Mucosa of descending colon (tissue), 3 donors: ENCODE data around the gene PI16. TPM values are rescaled to one million over a fixed set of nuclear protein-coding genes. Genes with fewer than 3 reads are reported as not detected.

Experiments
- ATAC-seq: fragments of 200-7000 bp; cut with Tn5 transposase; one replicate; pipeline ENCODE4 v1.9.1; 2020; ENCODE audit warnings: mild to moderate bottlenecking, moderate library complexity
- DNase-seq, 3 donors: peaks; one replicate each; pipeline ENCODE4 v3.0.0-alpha.2; 2020
- H3K36me3 ChIP-seq: fragments of 200-600 bp; one replicate; pipeline ENCODE4 v1.8.0; 2021; ENCODE audit warnings: low read depth, mild to moderate bottlenecking
- H3K4me1 ChIP-seq: fragments of 200-600 bp; one replicate; pipeline ENCODE4 v1.8.0; 2021; ENCODE audit warnings: low read depth, mild to moderate bottlenecking
- H3K4me3 ChIP-seq: fragments of 200-600 bp; one replicate; pipeline ENCODE4 v1.8.0; 2021; ENCODE audit warnings: mild to moderate bottlenecking
- H3K9me3 ChIP-seq: fragments of 200-600 bp; one replicate; pipeline ENCODE4 v1.8.0; 2021; ENCODE audit warnings: mild to moderate bottlenecking
- intact Hi-C, 2 donors: fragments of 100-400 bp; cut with DNase I in 1 of 2; cut with micrococcal nuclease in 1 of 2; formaldehyde crosslinking; loops; one replicate each; pipeline versions ENCODE4 v1.11.0 to v1.11.1; 2022; cut with DNase I, micrococcal nuclease
- total RNA-seq, 3 donors: library from RNA; stranded (reverse); fragmentation: NEBNext Ultra II Directional in 2 of 3; extraction: Animal tissue kit (Norgen Biotek cat#: 25700) in 2 of 3; gene quantifications; one replicate each; pipeline versions ENCODE4 v1.2.1 to v1.2.4, GENCODE V29; 2021 to 2023
- TF ChIP-seq, protein P1 (sequence below): fragments of 200-600 bp; IDR thresholded peaks from one replicate; pipeline ENCODE4 v1.8.0; 2022; ENCODE audit warnings: antibody characterized with exemption, mild to moderate bottlenecking
- donor health status: DM: no; HTN: no; CAD: no; lungs with moderate emphysema.
- donor health status: DM: no; HTN: no; CAD: no.
- donor health status: DM: no; HTN: yes; CAD: no.

PI16 gene
- total RNA-seq, 3 donors from 2014 or later, result 0.46 to 6.1 (median 3.9) TPM

DNA sequence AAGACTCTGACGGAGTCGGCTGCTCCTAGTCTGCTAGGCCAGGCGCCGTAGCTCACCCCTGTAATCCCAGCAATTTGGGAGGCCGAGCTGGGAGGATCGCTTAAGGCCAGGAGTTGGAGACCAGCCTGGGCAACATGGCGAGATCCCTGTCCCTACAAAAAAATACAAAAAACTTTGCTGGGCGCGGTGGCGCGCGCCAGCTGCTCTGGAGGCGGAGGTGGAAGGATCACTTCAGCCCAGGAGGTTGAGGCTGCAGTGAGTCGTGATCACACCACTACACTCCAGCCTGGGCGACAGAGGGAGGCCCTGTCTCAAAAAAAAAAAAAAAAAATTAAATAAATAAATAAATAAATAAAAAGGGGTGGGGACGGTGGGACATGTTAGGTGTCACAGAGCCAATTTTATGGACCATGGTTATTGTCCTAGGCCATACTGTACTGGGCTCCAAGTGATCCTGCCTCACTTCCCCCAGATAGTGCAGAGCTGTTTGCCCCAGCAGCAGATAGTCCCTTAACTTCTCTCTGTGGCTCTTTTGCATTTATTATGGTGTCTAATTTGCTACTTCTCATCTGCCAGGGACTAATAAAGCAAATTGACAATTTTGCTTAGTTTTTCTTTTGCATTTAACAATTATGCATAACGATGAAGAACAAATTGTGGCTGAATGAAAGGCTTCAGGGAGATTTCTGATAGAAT is 5.2 kb downstream of the PI16 start:
- DNase-seq, result no peak
- no peaks in the 10 kb centered on the region for H3K4me1 ChIP-seq
- intact Hi-C loops, result no loop called here
- ATAC-seq, result no peak
- TF ChIP-seq, protein P1, sequence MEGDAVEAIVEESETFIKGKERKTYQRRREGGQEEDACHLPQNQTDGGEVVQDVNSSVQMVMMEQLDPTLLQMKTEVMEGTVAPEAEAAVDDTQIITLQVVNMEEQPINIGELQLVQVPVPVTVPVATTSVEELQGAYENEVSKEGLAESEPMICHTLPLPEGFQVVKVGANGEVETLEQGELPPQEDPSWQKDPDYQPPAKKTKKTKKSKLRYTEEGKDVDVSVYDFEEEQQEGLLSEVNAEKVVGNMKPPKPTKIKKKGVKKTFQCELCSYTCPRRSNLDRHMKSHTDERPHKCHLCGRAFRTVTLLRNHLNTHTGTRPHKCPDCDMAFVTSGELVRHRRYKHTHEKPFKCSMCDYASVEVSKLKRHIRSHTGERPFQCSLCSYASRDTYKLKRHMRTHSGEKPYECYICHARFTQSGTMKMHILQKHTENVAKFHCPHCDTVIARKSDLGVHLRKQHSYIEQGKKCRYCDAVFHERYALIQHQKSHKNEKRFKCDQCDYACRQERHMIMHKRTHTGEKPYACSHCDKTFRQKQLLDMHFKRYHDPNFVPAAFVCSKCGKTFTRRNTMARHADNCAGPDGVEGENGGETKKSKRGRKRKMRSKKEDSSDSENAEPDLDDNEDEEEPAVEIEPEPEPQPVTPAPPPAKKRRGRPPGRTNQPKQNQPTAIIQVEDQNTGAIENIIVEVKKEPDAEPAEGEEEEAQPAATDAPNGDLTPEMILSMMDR, result no peak
- H3K4me3 ChIP-seq, result no peak overlapping the region
- no peaks in the 10 kb centered on the region for H3K9me3 ChIP-seq
- H3K36me3 ChIP-seq, result no peaks in the 10 kb centered on the region

DNA sequence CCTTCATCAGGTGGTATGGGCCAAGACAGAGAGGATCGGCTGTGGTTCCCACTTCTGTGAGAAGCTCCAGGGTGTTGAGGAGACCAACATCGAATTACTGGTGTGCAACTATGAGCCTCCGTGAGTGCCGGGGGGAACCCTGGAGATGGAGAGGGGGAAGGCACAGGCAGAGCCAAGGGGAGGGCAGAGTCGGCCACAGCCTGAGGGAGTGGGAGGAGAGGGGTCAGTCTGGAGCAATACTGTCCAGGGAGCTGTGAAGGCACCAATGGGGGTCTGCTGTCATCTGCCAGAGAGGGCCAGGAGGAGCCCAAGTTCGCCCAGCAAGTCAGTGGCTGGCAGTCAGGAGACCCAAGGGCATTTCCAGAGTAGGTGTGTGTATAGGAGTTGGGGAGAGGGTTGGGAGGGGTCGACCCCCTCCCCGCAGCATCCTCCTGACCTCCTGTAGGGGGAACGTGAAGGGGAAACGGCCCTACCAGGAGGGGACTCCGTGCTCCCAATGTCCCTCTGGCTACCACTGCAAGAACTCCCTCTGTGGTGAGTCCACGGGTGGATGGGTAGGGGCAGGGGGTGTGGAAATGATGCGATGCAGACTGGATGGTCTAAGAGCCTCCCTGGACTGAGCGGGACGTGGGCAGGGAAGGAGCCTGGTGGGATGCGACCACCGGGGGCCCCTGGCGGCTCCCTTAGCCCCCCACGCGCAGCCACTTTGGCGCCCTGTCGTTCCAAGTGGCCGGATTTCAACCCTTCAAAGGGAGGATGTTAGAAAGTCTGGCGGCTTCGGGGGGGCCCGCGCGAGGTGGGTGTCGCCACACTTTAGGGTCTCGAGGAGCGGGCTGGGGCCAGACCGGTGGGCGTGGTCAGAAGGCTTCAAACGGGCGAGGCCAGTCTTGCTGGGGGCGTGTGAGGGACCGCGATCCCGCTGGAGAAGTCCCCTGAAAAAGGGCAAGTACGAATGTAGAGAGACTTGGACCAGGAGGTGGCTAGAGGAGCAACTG is 7.2 kb downstream of the PI16 start:
- intact Hi-C loops, result no loop called here
- no peak for DNase-seq
- no peaks in the 10 kb centered on the region for H3K4me1 ChIP-seq

DNA sequence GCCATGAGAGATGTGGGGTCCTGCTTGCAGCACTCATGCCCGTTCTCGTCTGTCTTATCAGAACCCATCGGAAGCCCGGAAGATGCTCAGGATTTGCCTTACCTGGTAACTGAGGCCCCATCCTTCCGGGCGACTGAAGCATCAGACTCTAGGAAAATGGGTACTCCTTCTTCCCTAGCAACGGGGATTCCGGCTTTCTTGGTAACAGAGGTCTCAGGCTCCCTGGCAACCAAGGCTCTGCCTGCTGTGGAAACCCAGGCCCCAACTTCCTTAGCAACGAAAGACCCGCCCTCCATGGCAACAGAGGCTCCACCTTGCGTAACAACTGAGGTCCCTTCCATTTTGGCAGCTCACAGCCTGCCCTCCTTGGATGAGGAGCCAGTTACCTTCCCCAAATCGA is 8.3 kb downstream of the PI16 start:
- ATAC-seq, result peak; percentile 50
- H3K9me3 ChIP-seq, result no peaks in the 10 kb centered on the region

More for the DNA sequence above, 7.2 kb downstream of the PI16 start:
- Histone ChIP-seq H3K9me3 (no peaks in the 10 kb centered on the region), H3K36me3 (no peaks in the 10 kb centered on the region), H3K4me3 (no peak overlapping the region)
- no peak for ATAC-seq
- TF ChIP-seq, protein P1, result no peak

DNA sequence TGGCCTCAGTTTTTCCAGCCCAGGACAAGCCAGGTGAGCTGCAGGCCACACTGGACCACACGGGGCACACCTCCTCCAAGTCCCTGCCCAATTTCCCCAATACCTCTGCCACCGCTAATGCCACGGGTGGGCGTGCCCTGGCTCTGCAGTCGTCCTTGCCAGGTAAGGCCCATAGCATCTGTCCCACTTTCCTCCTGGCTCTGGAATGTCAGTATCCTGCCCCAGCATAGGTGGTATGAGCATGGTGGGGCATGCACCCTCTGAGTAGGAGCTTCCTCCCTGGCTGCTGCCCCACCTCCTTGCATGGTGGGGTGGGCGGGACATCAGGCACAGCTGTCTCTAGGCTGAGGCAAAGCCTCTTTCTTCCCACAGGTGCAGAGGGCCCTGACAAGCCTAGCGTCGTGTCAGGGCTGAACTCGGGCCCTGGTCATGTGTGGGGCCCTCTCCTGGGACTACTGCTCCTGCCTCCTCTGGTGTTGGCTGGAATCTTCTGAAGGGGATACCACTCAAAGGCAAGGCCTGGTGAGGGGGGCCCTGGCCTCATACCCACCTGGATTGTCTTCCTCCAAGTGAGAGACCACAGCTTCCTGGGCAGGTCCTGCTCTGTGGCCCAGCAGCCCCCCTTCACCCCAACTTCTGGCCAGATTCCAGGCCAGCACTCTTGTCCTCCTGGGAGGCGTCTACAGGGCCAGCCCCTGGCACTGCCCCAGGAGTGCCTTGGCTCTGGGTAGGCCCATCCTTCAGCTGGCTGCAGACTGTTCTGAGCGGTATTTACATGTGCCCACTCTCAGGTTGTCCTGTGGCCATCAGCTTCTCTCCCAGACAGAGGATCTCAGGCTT is 9.1 kb downstream of the PI16 start:
- H3K4me1 ChIP-seq, result no peaks in the 10 kb centered on the region
- DNase-seq (no peak), ATAC-seq (peak; percentile 46)
- no peaks in the 10 kb centered on the region for H3K9me3 ChIP-seq
- peaks cover 3% of the 10 kb centered on the region for H3K36me3 ChIP-seq
- TF ChIP-seq, protein P1, result no peak
- H3K4me3 ChIP-seq, result no peak overlapping the region
- intact Hi-C loops, result no loop called here

More for the DNA sequence above, 8.3 kb downstream of the PI16 start:
- TF ChIP-seq, protein P1, result no peak
- Histone ChIP-seq H3K4me3 (no peak overlapping the region), H3K4me1 (no peaks in the 10 kb centered on the region), H3K36me3 (no peaks in the 10 kb centered on the region)
- intact Hi-C loops, result no loop called here
- DNase-seq, result peak; percentile 65 to 75 (median 73)

DNA sequence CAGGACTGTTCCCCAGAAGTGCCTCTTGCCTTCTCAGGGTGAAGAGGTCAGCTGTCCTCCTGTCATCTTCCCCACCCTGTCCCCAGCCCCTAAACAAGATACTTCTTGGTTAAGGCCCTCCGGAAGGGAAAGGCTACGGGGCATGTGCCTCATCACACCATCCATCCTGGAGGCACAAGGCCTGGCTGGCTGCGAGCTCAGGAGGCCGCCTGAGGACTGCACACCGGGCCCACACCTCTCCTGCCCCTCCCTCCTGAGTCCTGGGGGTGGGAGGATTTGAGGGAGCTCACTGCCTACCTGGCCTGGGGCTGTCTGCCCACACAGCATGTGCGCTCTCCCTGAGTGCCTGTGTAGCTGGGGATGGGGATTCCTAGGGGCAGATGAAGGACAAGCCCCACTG is 9.8 kb downstream of the PI16 start:
- no peak overlapping the region for H3K4me3 ChIP-seq
- H3K4me1 ChIP-seq, result no peaks in the 10 kb centered on the region
- DNase-seq (no peak), ATAC-seq (no peak)
- TF ChIP-seq, protein P1, result no peak
- H3K36me3 ChIP-seq, result peaks cover 7% of the 10 kb centered on the region
- H3K9me3 ChIP-seq, result no peaks in the 10 kb centered on the region
- intact Hi-C loops, result no loop called here
